Gastrocnemius medialis (tissue), 4 donors: ENCODE data around the gene OGA. TPM values are rescaled to one million over a fixed set of nuclear protein-coding genes. Genes with fewer than 3 reads are reported as not detected.

Experiments used
- ATAC-seq, 2 donors: fragments of 150-250 bp; one replicate each; pipeline ENCODE4 v1.9.1; 2016
- DNase-seq, 2 donors: peaks; one replicate each; pipeline ENCODE4 v3.0.0-alpha.2; 2019
- H3K27ac ChIP-seq, 4 donors: fragments of 200-600 bp; sonication (generic); 1 replicate in 1 of 4; 2 replicates in 3 of 4; pipeline ENCODE4 v1.5.1; 2016 to 2018; ENCODE audit warnings: mild to moderate bottlenecking in 2 of 4, moderate library complexity in 1 of 4
- H3K27me3 ChIP-seq, 3 donors: fragments of 200-600 bp; sonication (generic) in 2 of 3; 1 replicate in 1 of 3; 2 replicates in 2 of 3; pipeline versions ENCODE4 v1.5.1 to v1.6.0; 2016 to 2019; ENCODE audit warnings: mild to moderate bottlenecking in 1 of 3, moderate library complexity in 1 of 3
- H3K36me3 ChIP-seq, 2 donors: fragments of 200-600 bp; sonication (generic) in 1 of 2; one replicate each; pipeline ENCODE4 v1.5.1; 2017 to 2018
- H3K4me1 ChIP-seq, 2 donors: fragments of 200-600 bp; sonication (generic) in 1 of 2; one replicate each; pipeline ENCODE4 v1.5.1; 2016 to 2017; ENCODE audit warnings: mild to moderate bottlenecking in 2 of 2
- H3K4me3 ChIP-seq, 4 donors: fragments of 200-600 bp; sonication (generic) in 3 of 4; 1 replicate in 1 of 4; 2 replicates in 3 of 4; pipeline ENCODE4 v1.5.1; 2016 to 2019; ENCODE audit warnings: mild to moderate bottlenecking in 2 of 4
- H3K9me3 ChIP-seq, 3 donors: fragments of 200-600 bp; sonication (generic) in 2 of 3; 1 replicate in 1 of 3; 2 replicates in 2 of 3; pipeline ENCODE4 v1.5.1; 2016 to 2019
- CTCF ChIP-seq, 5 experiments: fragments of 450-650 bp in 3 of 5; fragments of 200-600 bp in 2 of 5; sonication (generic) in 2 of 5; IDR thresholded peaks in 4 of 5; conservative IDR thresholded peaks in 1 of 5; 1 replicate in 4 of 5; 2 replicates in 1 of 5; pipeline ENCODE4 v1.5.1; 2016 to 2019; ENCODE audit warnings: antibody characterized with exemption in 5 of 5, mild to moderate bottlenecking in 3 of 5, moderate library complexity in 3 of 5
- POLR2A ChIP-seq, 2 donors: fragments of 450-650 bp; IDR thresholded peaks; one replicate each; pipeline ENCODE4 v1.6.1; 2017; ENCODE audit warnings: antibody characterized with exemption in 2 of 2, mild to moderate bottlenecking in 2 of 2, moderate library complexity in 2 of 2
- in situ Hi-C, 4 donors: fragments of 200-750 bp; cut with MboI; loops; one replicate each; pipeline versions ENCODE4 v1.15.0 to v1.8.0; 2017; ENCODE audit warnings: low sequenced_read_pairs in 4 of 4
- intact Hi-C: fragments of 100-400 bp; cut with DNase I; formaldehyde crosslinking; loops from one replicate; pipeline ENCODE4 v1.15.1; 2023; ENCODE audit warnings: low total_unique reads
- total RNA-seq, 4 donors: library from RNA; depleted of rRNA; stranded (reverse); fragments of >200 nt; gene quantifications; one replicate each; pipeline versions ENCODE4 v1.1.0 to v1.2.3, GENCODE V29; 2016

The OGA gene
- total RNA-seq, 4 donors from 2014 or later, result 25.8 to 85.5 (median 48.3) TPM

DNA sequence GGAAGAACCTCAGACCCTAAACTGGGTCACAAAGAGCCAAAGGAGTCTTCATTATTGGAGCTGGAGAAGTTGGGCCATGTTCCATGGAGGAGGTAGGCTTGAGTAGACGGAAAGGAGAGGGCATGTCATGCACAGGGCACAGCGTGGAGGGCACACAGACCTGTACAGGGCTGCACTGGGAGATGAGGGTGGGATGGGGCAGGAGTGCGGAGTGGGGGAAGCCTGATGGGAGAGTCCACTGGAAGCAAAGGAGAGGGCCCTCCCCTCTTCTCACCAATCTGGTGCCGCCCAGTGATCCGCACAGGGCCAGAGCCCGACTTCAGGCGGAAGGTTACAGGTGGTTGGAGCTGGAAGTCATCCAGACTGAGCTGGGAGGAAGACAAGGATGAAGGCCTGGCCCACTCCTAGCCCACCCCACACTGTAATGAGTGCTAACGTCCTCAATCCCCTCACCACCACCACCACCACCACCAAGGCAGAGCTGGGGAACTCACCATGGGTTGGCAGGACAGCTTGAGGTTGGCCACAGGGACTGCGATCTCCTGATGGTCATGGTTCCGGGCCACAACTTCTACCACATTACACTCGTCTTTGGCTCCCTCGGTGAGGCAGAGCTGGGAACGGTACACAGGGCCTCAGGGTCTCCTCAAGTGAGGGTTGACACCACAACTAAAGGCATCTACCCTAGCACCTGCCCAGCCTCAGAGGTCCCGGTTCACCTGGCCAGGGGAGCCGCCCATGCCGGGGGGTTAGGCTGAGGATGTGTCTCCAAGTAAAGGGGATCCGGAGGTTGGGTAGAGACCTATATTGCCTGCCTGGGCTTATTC lies 36.0 kb downstream of the OGA start:
- ATAC-seq (no peak), DNase-seq (no peak)
- peak overlapping the region; percentile 68 to 85 (median 76) for H3K4me3 ChIP-seq
- no peaks in the 10 kb centered on the region for H3K9me3 ChIP-seq
- intact Hi-C loops (loop anchor here (1.0 to 2.0 kb wide), 2 partner anchors 37 to 180 kb away; partner anchors contain the start of gene OGA), in situ Hi-C loops (loop anchor here in 2 of 4 donors (10.0 kb wide), 1 partner anchor 177 kb away; no protein-coding TSS in a partner anchor)
- H3K27me3 ChIP-seq, result peaks cover 22 to 25% (median 22%) of the 10 kb centered on the region in 3 donors
- peaks cover 0 to 28% of the 10 kb centered on the region in 2 donors for H3K36me3 ChIP-seq
- H3K4me1 ChIP-seq, result peaks cover 23 to 31% of the 10 kb centered on the region in 2 donors
- H3K27ac ChIP-seq, result peak overlapping the region in 2 of 4 donors; percentile 64 to 76
- TF ChIP-seq POLR2A (IDR thresholded peaks at IDR 0.05) (no peak), CTCF (IDR thresholded peaks at IDR 0.05 in 4 of 5, conservative IDR thresholded peaks at IDR 0.05 in 1 of 5) (no peak)

DNA sequence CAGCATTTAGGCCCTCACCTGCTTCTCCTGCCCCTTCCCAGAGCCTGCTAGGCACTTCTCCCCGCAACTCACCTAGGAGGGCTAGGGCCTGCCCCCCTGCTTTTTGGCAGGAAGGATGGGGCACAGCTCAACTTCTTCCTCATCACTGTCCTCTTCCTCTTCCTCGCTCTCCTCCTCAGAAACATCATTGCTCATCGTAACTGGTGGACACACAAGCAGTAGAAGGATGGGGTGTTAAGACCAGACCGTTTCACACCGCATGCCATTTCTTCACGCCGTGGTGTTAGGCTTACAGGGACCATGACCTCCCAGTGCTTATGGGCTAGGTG lies 36.6 kb downstream of the OGA start:
- Histone ChIP-seq H3K4me3 (no peak overlapping the region), H3K36me3 (peaks cover 0 to 22% of the 10 kb centered on the region in 2 donors), H3K27ac (no peak overlapping the region), H3K9me3 (no peaks in the 10 kb centered on the region), H3K27me3 (peaks cover 27 to 29% (median 27%) of the 10 kb centered on the region in 3 donors), H3K4me1 (peaks cover 23 to 31% of the 10 kb centered on the region in 2 donors)
- no peak for TF ChIP-seq CTCF (IDR thresholded peaks at IDR 0.05 in 4 of 5, conservative IDR thresholded peaks at IDR 0.05 in 1 of 5)
- no peak for TF ChIP-seq POLR2A (IDR thresholded peaks at IDR 0.05)
- ATAC-seq, result no peak
- intact Hi-C loops (loop anchor here (1.0 kb wide), 1 partner anchor 179 kb away; no protein-coding TSS in a partner anchor), in situ Hi-C loops (loop anchor here in 2 of 4 donors (10.0 kb wide), 1 partner anchor 177 kb away; no protein-coding TSS in a partner anchor)
- no peak for DNase-seq

- Histone ChIP-seq H3K27me3 (peaks cover 27 to 33% (median 29%) of the 10 kb centered on the region in 3 donors), H3K4me1 (peaks cover 23 to 31% of the 10 kb centered on the region in 2 donors), H3K36me3 (peaks cover 0 to 17% of the 10 kb centered on the region in 2 donors), H3K9me3 (no peaks in the 10 kb centered on the region), H3K27ac (no peak overlapping the region), H3K4me3 (no peak overlapping the region)
- in situ Hi-C loops (loop anchor here in 2 of 4 donors (10.0 kb wide), 1 partner anchor 176 kb away; no protein-coding TSS in a partner anchor), intact Hi-C loops (loop anchor here (1.0 kb wide), 1 partner anchor 179 kb away; no protein-coding TSS in a partner anchor)
- TF ChIP-seq CTCF (IDR thresholded peaks at IDR 0.05 in 4 of 5, conservative IDR thresholded peaks at IDR 0.05 in 1 of 5) (peak; percentile 65 to 89 (median 77)), POLR2A (IDR thresholded peaks at IDR 0.05) (no peak)
- ATAC-seq (peak; percentile 34 to 47), DNase-seq (peak in 1 of 2 donors; percentile 40)
These were observed 37.2 kb downstream of the OGA start for GRCh38 chr10:101780818-101781654.

DNA sequence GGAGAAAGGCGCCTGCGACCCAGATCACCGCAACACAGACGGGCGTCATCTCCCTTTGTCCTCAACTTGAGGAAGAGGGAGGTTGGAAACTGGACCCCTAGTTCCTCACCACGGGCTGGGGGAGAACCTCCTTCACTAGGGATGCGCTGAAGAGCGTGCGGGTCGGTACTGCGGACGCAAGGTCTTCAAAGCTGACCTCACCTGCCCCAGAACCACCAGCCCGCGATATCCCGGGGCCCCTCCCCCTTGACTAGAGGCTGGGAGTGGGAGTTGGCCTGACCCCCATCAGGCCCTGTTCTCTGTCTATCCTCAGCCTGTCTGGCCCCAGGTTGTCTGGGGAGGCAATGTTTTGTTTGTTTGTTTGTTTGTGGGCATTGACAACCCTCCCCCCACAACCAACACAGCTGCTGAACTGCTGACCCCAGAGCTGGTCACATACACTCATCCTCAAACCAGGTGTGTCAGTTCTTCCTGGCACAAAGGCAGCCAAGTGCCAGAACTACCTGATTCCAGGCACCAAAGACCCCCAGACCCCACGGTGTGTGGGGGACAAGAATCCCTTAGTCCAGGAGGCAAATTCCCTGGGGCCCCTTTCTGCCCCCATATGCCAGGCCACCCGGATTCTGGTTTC lies 37.9 kb downstream of the OGA start:
- ATAC-seq, result no peak
- H3K27me3 ChIP-seq, result peaks cover 31 to 37% (median 33%) of the 10 kb centered on the region in 3 donors
- TF ChIP-seq CTCF (IDR thresholded peaks at IDR 0.05 in 4 of 5, conservative IDR thresholded peaks at IDR 0.05 in 1 of 5) (peak in 1 of 5 experiments; percentile 39), POLR2A (IDR thresholded peaks at IDR 0.05) (no peak)
- H3K9me3 ChIP-seq, result no peaks in the 10 kb centered on the region
- intact Hi-C loops, result no loop called here
- DNase-seq, result no peak
- H3K27ac ChIP-seq, result no peak overlapping the region
- peaks cover 26 to 34% of the 10 kb centered on the region in 2 donors for H3K4me1 ChIP-seq
- in situ Hi-C loops, result loop anchor here in 2 of 4 donors (10.0 kb wide), 1 partner anchor 176 kb away; no protein-coding TSS in a partner anchor
- peak overlapping the region; percentile 26 to 65 (median 46) for H3K4me3 ChIP-seq
- peaks cover 0 to 9% of the 10 kb centered on the region in 2 donors for H3K36me3 ChIP-seq
